Skeletal muscle tissue (tissue), 1 donor: ENCODE results near the gene CYP51A1. TPM values are rescaled to one million over a fixed set of nuclear protein-coding genes. Genes with fewer than 3 reads are reported as not detected.

ENCODE experiments used
- total RNA-seq: library from RNA; depleted of rRNA; stranded (reverse); fragments of >200 nt; gene quantifications from one replicate; pipeline ENCODE4 v1.2.3, GENCODE V29; 2014

Gene CYP51A1
- total RNA-seq, 1 donor from 2014 or later: 68.9 TPM

Other genes starting within 250 kb of the CYP51A1 start
- 57.9 TPM for gene AKAP9, start 193.6 kb downstream of the CYP51A1 start, total RNA-seq
- 0.52 TPM for gene LRRD1, start 44.7 kb upstream of the CYP51A1 start, total RNA-seq
- 43.8 TPM for gene KRIT1, start 111.4 kb upstream of the CYP51A1 start, total RNA-seq
- gene ANKIB1, start 111.5 kb upstream of the CYP51A1 start, total RNA-seq: 31.3 TPM